ENCODE data around the gene APOE. TPM values are rescaled to one million over a fixed set of nuclear protein-coding genes. Genes with fewer than 3 reads are reported as not detected.
A peak's percentile ranks its signal among the peaks of the same experiment; 100 is the strongest.

APOE gene
- total RNA-seq, 2 donors from 2014 or later, result 85.3 to 403 TPM

DNA sequence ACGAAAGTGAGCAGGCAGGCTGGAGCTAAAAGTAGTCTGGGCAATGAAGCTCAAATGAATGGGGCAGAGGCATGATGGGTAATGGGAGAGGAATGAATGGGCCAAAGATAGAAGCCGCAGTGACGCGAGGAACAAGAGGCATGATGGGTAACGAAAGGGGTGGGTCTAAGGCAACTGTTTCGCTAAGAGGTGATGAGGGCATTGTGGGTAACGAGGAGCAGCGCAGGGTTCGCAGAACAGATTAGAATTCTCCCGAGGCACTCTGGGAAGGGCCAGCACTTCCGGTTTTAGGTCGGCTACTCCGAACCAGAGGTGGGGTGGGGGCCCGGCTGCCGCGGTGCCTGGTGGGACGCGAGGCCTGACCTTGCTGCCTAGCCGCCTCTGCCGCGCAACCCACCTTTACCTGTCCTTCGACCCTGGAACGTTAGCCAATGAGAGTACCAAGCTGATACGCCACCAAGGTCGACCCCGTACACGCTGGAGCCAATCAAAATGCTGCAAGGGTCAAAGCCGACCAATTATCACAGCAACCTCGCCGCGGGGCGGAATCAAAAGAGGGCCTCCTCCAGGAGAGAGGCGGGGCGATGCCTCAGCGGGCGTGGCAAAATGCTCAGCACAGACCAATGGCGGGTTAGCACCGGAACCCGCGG, 15.1 kb upstream of the APOE start:
- H3K27ac ChIP-seq, result peak overlapping the region; percentile 87 to 93
- H3K4me1 ChIP-seq, result peaks cover 0 to 25% of the 10 kb centered on the region in 2 donors
- no peaks in the 10 kb centered on the region for H3K27me3 ChIP-seq
- no peaks in the 10 kb centered on the region for H3K9me3 ChIP-seq
- peak; percentile 100 for DNase-seq (ENCODE audit: low spot score)
- H3K4me3 ChIP-seq, result peak overlapping the region; percentile 51 to 58
- peaks cover 48% of the 10 kb centered on the region for H3K36me3 ChIP-seq
- TF ChIP-seq, protein P1, sequence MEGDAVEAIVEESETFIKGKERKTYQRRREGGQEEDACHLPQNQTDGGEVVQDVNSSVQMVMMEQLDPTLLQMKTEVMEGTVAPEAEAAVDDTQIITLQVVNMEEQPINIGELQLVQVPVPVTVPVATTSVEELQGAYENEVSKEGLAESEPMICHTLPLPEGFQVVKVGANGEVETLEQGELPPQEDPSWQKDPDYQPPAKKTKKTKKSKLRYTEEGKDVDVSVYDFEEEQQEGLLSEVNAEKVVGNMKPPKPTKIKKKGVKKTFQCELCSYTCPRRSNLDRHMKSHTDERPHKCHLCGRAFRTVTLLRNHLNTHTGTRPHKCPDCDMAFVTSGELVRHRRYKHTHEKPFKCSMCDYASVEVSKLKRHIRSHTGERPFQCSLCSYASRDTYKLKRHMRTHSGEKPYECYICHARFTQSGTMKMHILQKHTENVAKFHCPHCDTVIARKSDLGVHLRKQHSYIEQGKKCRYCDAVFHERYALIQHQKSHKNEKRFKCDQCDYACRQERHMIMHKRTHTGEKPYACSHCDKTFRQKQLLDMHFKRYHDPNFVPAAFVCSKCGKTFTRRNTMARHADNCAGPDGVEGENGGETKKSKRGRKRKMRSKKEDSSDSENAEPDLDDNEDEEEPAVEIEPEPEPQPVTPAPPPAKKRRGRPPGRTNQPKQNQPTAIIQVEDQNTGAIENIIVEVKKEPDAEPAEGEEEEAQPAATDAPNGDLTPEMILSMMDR (IDR thresholded peaks at IDR 0.05), result no peak

DNA sequence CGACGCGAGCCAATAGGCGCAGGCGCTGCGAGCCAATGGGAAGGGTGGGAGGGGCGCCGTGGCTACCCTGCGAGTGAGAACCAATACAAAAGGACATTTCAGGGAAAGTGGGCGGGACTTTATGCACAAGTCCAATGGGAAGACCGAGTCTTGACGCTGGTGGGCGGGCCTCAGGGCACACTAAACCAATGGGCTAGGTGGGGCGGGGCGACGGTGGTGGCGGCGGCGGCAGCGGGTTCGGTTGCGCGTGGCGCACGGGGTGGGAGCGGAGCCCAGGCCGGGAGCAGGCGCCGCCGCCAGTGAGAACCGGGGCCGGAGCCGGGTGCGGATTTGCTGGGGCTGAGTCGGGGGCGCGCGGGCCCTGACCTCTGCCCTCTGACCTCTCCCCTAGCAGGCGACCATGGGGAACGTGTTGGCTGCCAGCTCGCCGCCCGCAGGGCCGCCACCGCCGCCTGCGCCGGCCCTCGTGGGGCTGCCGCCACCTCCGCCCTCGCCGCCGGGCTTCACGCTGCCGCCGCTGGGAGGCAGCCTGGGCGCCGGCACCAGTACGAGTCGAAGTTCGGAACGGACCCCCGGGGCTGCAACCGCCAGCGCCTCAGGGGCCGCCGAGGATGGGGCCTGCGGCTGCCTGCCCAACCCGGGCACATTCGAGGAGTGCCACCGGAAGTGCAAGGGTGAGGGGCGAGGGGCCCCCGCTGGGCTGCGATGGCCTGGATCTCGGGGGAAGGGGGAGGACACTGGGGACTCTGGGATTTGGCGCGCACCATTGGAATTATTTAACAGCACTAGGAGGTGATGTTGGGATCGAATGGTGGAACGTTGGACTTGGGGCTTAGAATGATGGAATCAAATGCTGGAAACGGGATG, 14.3 kb upstream of the APOE start, which contains the start of gene TOMM40:
Gene TOMM40 (plus strand): TSS at position 239 of the 867 bp plus-strand sequence. CDS start 162 bp downstream, at position 401.
- peak within 1 kb of the TSS; percentile 87 to 93 for H3K27ac ChIP-seq
- H3K9me3 ChIP-seq, result no peaks in the 10 kb centered on the region
- no peak for DNase-seq (ENCODE audit: low spot score)
- peaks cover 51% of the 10 kb centered on the region for H3K36me3 ChIP-seq
- H3K4me3 ChIP-seq, result peak within 1 kb of the TSS; percentile 80 to 94
- TF ChIP-seq, protein P1 (IDR thresholded peaks at IDR 0.05), result no peak
- peaks cover 0 to 25% of the 10 kb centered on the region in 2 donors for H3K4me1 ChIP-seq
- H3K27me3 ChIP-seq, result no peaks in the 10 kb centered on the region

DNA sequence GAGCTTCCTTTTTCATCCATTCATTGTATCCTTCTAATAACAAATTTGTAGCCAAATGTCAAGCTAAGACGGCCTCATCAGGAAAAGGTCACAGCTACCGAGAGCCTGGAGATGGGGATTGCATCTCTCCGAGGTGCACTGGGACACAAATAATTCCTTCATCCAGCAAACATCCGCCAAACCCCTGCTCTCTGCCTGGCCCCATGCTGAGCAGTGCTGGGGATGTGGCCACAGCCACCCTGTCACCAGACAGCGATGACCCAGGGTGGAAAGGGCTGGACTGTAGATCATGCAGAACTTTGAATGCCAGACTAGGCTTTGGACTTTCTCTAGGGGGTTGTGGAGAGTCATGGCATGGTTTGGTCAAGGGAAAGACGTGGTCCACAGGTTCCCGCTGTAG, 12.7 kb upstream of the APOE start:
- Histone ChIP-seq H3K27me3 (no peaks in the 10 kb centered on the region), H3K9me3 (no peaks in the 10 kb centered on the region), H3K4me3 (no peak overlapping the region), H3K36me3 (peaks cover 58% of the 10 kb centered on the region), H3K4me1 (peaks cover 0 to 25% of the 10 kb centered on the region in 2 donors), H3K27ac (no peak overlapping the region)
- TF ChIP-seq, protein P1 (IDR thresholded peaks at IDR 0.05), result no peak
- DNase-seq (ENCODE audit: low spot score), result no peak

DNA sequence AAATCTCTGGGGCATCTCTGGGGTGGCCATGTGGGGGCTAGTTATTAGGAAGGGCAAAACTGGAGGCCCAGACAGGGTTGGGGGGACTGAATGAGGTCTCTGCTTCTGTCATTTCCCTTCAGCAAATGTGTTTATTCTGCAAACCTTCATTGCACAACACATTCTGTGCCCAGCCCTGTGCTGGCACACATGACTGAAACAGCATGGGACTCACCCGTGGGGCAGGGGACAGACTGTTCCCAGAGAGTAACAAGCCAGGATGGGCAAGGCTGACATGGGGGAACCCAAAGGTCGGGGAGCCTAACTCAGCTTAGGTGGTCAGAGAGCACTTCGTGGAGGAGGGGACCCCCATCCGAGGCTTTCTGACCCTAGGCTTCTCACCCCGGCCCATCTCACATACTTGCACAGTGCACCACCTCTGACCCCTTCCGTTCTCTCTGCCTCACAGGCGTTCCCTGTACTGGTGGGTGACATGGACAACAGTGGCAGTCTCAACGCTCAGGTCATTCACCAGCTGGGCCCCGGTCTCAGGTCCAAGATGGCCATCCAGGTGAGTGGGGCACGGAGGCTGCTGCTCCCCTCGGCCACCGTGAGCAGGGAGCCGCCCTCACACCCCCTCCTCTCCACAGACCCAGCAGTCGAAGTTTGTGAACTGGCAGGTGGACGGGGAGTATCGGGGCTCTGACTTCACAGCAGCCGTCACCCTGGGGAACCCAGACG, 12.1 kb upstream of the APOE start:
- Histone ChIP-seq H3K4me1 (peaks cover 0 to 25% of the 10 kb centered on the region in 2 donors), H3K27me3 (no peaks in the 10 kb centered on the region), H3K4me3 (no peak overlapping the region), H3K36me3 (peaks cover 54% of the 10 kb centered on the region), H3K27ac (no peak overlapping the region), H3K9me3 (no peaks in the 10 kb centered on the region)
- TF ChIP-seq, protein P1 (IDR thresholded peaks at IDR 0.05), result no peak
- no peak for DNase-seq (ENCODE audit: low spot score)

DNA sequence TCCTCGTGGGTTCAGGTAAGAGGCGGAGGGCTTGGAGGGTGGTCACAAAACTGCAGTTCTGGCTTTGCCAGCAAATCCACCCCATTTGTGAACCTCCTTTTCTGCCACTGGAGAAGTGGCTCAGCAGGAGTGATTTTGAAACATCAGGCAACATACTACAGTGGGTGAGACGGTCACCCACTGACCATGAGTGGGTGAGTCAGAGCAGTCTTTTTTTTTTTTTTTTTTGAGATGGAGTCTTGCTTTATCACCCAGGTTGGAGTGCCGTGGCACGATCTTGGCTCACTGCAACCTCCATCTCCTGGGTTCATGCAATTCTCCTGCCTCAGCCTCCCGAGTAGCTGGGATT, 11.6 kb upstream of the APOE start:
- H3K27ac ChIP-seq, result no peak overlapping the region
- no peaks in the 10 kb centered on the region for H3K9me3 ChIP-seq
- DNase-seq (ENCODE audit: low spot score), result no peak
- H3K36me3 ChIP-seq, result peaks cover 54% of the 10 kb centered on the region
- no peaks in the 10 kb centered on the region for H3K27me3 ChIP-seq
- TF ChIP-seq, protein P1 (IDR thresholded peaks at IDR 0.05), result no peak
- H3K4me1 ChIP-seq, result peaks cover 0 to 25% of the 10 kb centered on the region in 2 donors
- no peak overlapping the region for H3K4me3 ChIP-seq
